HCT116 (cell line): ENCODE results near the gene BLOC1S2. TPM values are rescaled to one million over a fixed set of nuclear protein-coding genes. Genes with fewer than 3 reads are reported as not detected.
"Not testable (repeated sequence)": the region's sequence is repeated elsewhere in the genome, so short reads cannot be mapped to it uniquely, and the experiment has no call there.

Experiments used
- ATAC-seq: fragments of 200-7000 bp; cut with Tn5 transposase; 2 replicates; pipeline ENCODE4 v1.9.1; 2020; ENCODE audit warnings: mild to moderate bottlenecking, moderate library complexity
- BruUV-seq: library from RNA; stranded (reverse); fragments of 400-500 nt; replicated peaks from 2 replicates; lab custom pipeline; 2021; lab: Mats Ljungman, UMichigan
- CTCF ChIA-PET: fragments of 300-600 bp; sonication (Branson Sonifier 250); formaldehyde crosslinking; loops from one replicate; lab custom pipeline; 2021; ENCODE audit warnings: antibody characterized with exemption; lab: Charles Lee
- POLR2A ChIA-PET: fragments of 300-600, 350-600 bp; sonication (Branson Sonifier 250); formaldehyde crosslinking; loops from one replicate; lab custom pipeline; 2021; ENCODE audit warnings: antibody characterized with exemption; lab: Charles Lee
- RAD21 ChIA-PET, 2 experiments: fragments of 300-600 bp; sonication (Branson Sonifier 250); formaldehyde crosslinking; loops; one replicate each; lab custom pipeline; 2023; ENCODE audit warnings: low total read pairs in 2 of 2; ENCODE audit not compliant: uncharacterized antibody in 2 of 2, unreplicated experiment in 2 of 2, low non-redundant PET in 1 of 2; lab: Charles Lee
- DNase-seq: peaks from one replicate; pipeline ENCODE4 v3.0.0-alpha.2; 2010; ENCODE audit warnings: low read depth, low spot score
- H2AFZ ChIP-seq: fragments of 200-600 bp; shearing (Covaris generic), sonication (generic); 2 replicates; pipeline ENCODE4 v1.6.1; 2017; ENCODE audit warnings: low read depth, mixed run types, mixed read lengths, antibody characterized with exemption, low read length; ENCODE audit not compliant: poor library complexity, severe bottlenecking
- H3K27ac ChIP-seq: 2 replicates; pipeline ENCODE4 v1.5.1; 2012; ENCODE audit warnings: low read depth, low read length
- H3K27me3 ChIP-seq: fragments of 200-600 bp; sonication (generic); 2 replicates; pipeline ENCODE4 v1.6.1; 2016; ENCODE audit warnings: mixed run types, low read length, mixed read lengths; ENCODE audit not compliant: insufficient read depth
- H3K36me3 ChIP-seq, 2 experiments: fragments of 200-500 bp in 1 of 2; fragments of 200-600 bp in 1 of 2; sonication (Bioruptor generic) in 1 of 2; sonication (generic) in 1 of 2; 2 replicates each; pipeline versions ENCODE4 v1.5.1 to v1.6.1; 2014 to 2016; ENCODE audit warnings: low read length in 2 of 2, inconsistent platforms in 1 of 2, mixed read lengths in 1 of 2, mixed run types in 1 of 2; ENCODE audit not compliant: insufficient read depth in 2 of 2, control insufficient read depth in 1 of 2
- H3K4me1 ChIP-seq, 2 experiments: fragments of 200-600 bp in 1 of 2; sonication (generic) in 1 of 2; 2 replicates each; pipeline versions ENCODE4 v1.5.1 to v1.6.1; 2012 to 2017; ENCODE audit warnings: low read length in 2 of 2, inconsistent platforms in 1 of 2, mild to moderate bottlenecking in 1 of 2, mixed read lengths in 1 of 2, mixed run types in 1 of 2, moderate library complexity in 1 of 2; ENCODE audit not compliant: insufficient read depth in 2 of 2, control insufficient read depth in 1 of 2
- H3K4me2 ChIP-seq: fragments of 200-600 bp; sonication (generic); 2 replicates; pipeline ENCODE4 v1.6.1; 2017; ENCODE audit warnings: mixed run types, low read length, mixed read lengths
- H3K4me3 ChIP-seq, 2 experiments: fragments of 200-600 bp in 1 of 2; sonication (generic) in 1 of 2; replicated peaks in 1 of 2; 2 replicates each; pipeline ENCODE4 v1.5.1; 2011 to 2016; ENCODE audit warnings: low read length in 2 of 2, control low read depth in 1 of 2, low read depth in 1 of 2, mild to moderate bottlenecking in 1 of 2, mixed read lengths in 1 of 2, mixed run types in 1 of 2
- H3K79me2 ChIP-seq: fragments of 200-600 bp; sonication (generic); 2 replicates; pipeline ENCODE4 v1.6.1; 2017; ENCODE audit warnings: mild to moderate bottlenecking, mixed run types, low read length, moderate library complexity, mixed read lengths; ENCODE audit not compliant: insufficient read depth
- H3K9ac ChIP-seq: fragments of 200-600 bp; sonication (generic); 2 replicates; pipeline ENCODE4 v1.6.1; 2016; ENCODE audit warnings: low read length, mixed read lengths
- H3K9me2 ChIP-seq: fragments of 200-600 bp; sonication (generic), shearing (Covaris generic); 2 replicates; pipeline ENCODE4 v1.6.1; 2017; ENCODE audit warnings: mixed run types, mild to moderate bottlenecking, moderate library complexity; ENCODE audit not compliant: insufficient read depth
- H3K9me3 ChIP-seq, 2 experiments: fragments of 200-500 bp in 1 of 2; fragments of 200-600 bp in 1 of 2; sonication (Bioruptor generic) in 1 of 2; sonication (generic) in 1 of 2; 2 replicates each; pipeline ENCODE4 v1.6.1; 2014 to 2017; ENCODE audit warnings: low read length in 2 of 2, mixed read lengths in 2 of 2, inconsistent platforms in 1 of 2, low read depth in 1 of 2, mild to moderate bottlenecking in 1 of 2, mixed run types in 1 of 2, moderate library complexity in 1 of 2; ENCODE audit not compliant: control insufficient read depth in 1 of 2, insufficient read depth in 1 of 2
- H4K20me1 ChIP-seq: fragments of 200-600 bp; sonication (generic), shearing (Covaris generic); 2 replicates; pipeline ENCODE4 v1.6.1; 2017; ENCODE audit warnings: mixed run types, mild to moderate bottlenecking, moderate library complexity; ENCODE audit not compliant: insufficient read depth
- JUND ChIP-seq: IDR thresholded peaks from 2 replicates; pipeline ENCODE4 v1.6.1; 2012
- intact Hi-C: fragments of 100-400 bp; cut with micrococcal nuclease; formaldehyde crosslinking; loops from 2 replicates; pipeline ENCODE4 v1.10.0; 2022
- total RNA-seq: library from RNA; stranded (reverse); gene quantifications from one replicate; pipeline ENCODE4 v1.2.1, GENCODE V29; 2021; ENCODE audit not compliant: unreplicated experiment
- TF ChIP-seq, protein P1 (sequence below): IDR thresholded peaks from 2 replicates; pipeline ENCODE4 v1.6.1; 2012; ENCODE audit warnings: low read depth
- TF ChIP-seq, protein P2 (sequence below): IDR thresholded peaks from 2 replicates; pipeline ENCODE4 v1.6.1; 2011; ENCODE audit warnings: mild to moderate bottlenecking, low read length, moderate library complexity; ENCODE audit not compliant: insufficient replicate concordance; ENCODE audit errors: extremely low read depth
- TF ChIP-seq, protein P3 (sequence below), 3 experiments: fragments of 200-600 bp in 1 of 3; sonication (generic) in 1 of 3; IDR thresholded peaks in 2 of 3; conservative IDR thresholded peaks in 1 of 3; 2 replicates each; pipeline ENCODE4 v1.5.1; 2012 to 2017; ENCODE audit warnings: low read depth in 2 of 3, low read length in 2 of 3, antibody characterized with exemption in 1 of 3, borderline replicate concordance in 1 of 3, control low read depth in 1 of 3, mild to moderate bottlenecking in 1 of 3, mixed read lengths in 1 of 3, mixed run types in 1 of 3, moderate library complexity in 1 of 3; ENCODE audit not compliant: insufficient read depth in 1 of 3

Gene BLOC1S2
- total RNA-seq, 1 experiment from 2014 or later = 54.6 TPM

DNA sequence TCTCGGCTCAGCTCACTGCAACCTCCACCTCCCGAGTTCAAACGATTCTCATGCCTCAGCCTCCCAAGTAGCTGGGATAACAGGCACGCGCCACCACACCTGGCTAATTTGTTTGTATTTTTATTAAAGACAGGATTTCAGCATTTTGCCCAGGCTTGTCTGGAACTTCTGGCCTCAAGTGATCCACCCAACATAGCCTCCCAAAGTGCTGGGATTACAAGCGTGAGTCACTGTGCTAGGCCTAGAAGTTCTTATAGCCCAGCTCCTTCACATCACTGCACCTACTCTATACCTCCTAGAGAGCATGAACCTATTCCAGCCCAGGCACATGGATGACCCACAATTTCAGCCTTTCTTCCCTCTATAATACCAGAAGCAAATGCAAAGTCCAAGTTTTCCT, 1.3 kb upstream of the BLOC1S2 start (continued):
- TF ChIP-seq, protein P1, sequence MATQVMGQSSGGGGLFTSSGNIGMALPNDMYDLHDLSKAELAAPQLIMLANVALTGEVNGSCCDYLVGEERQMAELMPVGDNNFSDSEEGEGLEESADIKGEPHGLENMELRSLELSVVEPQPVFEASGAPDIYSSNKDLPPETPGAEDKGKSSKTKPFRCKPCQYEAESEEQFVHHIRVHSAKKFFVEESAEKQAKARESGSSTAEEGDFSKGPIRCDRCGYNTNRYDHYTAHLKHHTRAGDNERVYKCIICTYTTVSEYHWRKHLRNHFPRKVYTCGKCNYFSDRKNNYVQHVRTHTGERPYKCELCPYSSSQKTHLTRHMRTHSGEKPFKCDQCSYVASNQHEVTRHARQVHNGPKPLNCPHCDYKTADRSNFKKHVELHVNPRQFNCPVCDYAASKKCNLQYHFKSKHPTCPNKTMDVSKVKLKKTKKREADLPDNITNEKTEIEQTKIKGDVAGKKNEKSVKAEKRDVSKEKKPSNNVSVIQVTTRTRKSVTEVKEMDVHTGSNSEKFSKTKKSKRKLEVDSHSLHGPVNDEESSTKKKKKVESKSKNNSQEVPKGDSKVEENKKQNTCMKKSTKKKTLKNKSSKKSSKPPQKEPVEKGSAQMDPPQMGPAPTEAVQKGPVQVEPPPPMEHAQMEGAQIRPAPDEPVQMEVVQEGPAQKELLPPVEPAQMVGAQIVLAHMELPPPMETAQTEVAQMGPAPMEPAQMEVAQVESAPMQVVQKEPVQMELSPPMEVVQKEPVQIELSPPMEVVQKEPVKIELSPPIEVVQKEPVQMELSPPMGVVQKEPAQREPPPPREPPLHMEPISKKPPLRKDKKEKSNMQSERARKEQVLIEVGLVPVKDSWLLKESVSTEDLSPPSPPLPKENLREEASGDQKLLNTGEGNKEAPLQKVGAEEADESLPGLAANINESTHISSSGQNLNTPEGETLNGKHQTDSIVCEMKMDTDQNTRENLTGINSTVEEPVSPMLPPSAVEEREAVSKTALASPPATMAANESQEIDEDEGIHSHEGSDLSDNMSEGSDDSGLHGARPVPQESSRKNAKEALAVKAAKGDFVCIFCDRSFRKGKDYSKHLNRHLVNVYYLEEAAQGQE = no peak
- no peak for TF ChIP-seq JUND
- TF ChIP-seq, protein P2, sequence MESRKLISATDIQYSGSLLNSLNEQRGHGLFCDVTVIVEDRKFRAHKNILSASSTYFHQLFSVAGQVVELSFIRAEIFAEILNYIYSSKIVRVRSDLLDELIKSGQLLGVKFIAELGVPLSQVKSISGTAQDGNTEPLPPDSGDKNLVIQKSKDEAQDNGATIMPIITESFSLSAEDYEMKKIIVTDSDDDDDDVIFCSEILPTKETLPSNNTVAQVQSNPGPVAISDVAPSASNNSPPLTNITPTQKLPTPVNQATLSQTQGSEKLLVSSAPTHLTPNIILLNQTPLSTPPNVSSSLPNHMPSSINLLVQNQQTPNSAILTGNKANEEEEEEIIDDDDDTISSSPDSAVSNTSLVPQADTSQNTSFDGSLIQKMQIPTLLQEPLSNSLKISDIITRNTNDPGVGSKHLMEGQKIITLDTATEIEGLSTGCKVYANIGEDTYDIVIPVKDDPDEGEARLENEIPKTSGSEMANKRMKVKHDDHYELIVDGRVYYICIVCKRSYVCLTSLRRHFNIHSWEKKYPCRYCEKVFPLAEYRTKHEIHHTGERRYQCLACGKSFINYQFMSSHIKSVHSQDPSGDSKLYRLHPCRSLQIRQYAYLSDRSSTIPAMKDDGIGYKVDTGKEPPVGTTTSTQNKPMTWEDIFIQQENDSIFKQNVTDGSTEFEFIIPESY = no peak
- TF ChIP-seq, protein P3, sequence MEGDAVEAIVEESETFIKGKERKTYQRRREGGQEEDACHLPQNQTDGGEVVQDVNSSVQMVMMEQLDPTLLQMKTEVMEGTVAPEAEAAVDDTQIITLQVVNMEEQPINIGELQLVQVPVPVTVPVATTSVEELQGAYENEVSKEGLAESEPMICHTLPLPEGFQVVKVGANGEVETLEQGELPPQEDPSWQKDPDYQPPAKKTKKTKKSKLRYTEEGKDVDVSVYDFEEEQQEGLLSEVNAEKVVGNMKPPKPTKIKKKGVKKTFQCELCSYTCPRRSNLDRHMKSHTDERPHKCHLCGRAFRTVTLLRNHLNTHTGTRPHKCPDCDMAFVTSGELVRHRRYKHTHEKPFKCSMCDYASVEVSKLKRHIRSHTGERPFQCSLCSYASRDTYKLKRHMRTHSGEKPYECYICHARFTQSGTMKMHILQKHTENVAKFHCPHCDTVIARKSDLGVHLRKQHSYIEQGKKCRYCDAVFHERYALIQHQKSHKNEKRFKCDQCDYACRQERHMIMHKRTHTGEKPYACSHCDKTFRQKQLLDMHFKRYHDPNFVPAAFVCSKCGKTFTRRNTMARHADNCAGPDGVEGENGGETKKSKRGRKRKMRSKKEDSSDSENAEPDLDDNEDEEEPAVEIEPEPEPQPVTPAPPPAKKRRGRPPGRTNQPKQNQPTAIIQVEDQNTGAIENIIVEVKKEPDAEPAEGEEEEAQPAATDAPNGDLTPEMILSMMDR (IDR thresholded peaks at IDR 0.05 in 2 of 3, conservative IDR thresholded peaks at IDR 0.05 in 1 of 3; ENCODE audit: borderline replicate concordance in 1 of 3, insufficient read depth in 1 of 3, low read depth in 2 of 3, low read length in 2 of 3) = no peak

DNA sequence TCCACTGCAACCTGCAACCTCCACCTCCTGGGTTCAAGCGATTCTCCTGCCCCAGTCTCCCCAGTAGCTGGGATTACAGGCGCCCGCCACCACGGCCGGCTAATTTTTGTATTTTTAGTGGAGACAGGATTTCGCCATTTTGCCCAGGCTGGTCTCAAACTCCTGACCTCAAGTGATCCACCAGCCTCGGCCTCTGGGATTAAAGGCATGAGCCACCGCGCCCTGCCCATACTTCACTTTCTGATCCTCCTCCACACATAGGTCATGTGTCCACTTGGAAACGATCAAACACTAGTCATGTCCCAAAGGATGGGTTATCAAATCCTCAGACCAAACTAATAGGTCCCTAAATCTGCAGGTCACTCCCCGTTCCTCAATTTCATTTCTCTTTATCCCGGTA, 1.2 kb downstream of the BLOC1S2 start:
- Histone ChIP-seq H3K9ac (peak overlapping the region; percentile 89), H3K4me2 (peak overlapping the region; percentile 82), H3K4me3 (peak overlapping the region; percentile 76 to 94), H3K79me2 (peaks cover 54% of the 10 kb centered on the region), H3K4me1 (peaks cover 13 to 18% of the 10 kb centered on the region in 2 experiments; a peak in 3 of 4 replicates), H3K36me3 (peaks cover 13 to 18% of the 10 kb centered on the region in 2 experiments; a peak in 3 of 4 replicates), H3K27ac (peak overlapping the region; percentile 74)
- intact Hi-C loops, H3K27me3 ChIP-seq, POLR2A ChIA-PET, H2AFZ ChIP-seq, RAD21 ChIA-PET, H4K20me1 ChIP-seq, DNase-seq, H3K9me2 ChIP-seq, H3K9me3 ChIP-seq, BruUV-seq, ATAC-seq: not testable (repeated sequence)
- CTCF ChIA-PET = interaction anchor here (0.6 to 1.0 kb wide), 2 partner anchors 223 to 250 kb away, joined by 3 read pairs; partner anchors contain the start of gene HIF1AN
